NCI-H524 treated with DMSO at 0.1 percent for 48 hours (cell line): ENCODE results near the gene CERKL.
A peak's percentile ranks its signal among the peaks of the same experiment; 100 is the strongest.

Experiments used
- DNase-seq: peaks from one replicate; lab custom pipeline; 2025; lab: John Stamatoyannopoulos, UW

CERKL gene

DNA sequence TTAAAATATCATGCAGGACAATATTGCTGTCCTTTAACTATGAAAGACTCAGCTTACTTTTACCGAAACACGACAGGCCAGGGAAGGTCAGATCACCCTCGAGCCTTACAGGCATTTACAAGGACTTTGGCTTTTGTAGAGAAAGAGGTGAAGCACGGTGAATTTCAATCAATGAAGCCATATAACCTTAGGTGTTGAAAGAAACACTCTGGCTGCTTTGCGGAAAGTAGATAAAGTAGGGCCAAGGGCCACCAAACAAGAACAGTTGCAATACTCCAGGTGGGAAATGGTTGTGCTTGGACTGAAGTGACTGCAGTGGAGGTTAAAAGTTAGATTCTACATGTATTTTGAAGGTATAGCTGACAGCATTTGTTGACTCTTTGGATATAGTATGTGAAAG is 80.5 kb downstream of the CERKL start:
- DNase-seq = no peak

- DNase-seq = no peak
Observed at GRCh38 chr2:181575650-181576025, 81.3 kb downstream of the CERKL start.

DNA sequence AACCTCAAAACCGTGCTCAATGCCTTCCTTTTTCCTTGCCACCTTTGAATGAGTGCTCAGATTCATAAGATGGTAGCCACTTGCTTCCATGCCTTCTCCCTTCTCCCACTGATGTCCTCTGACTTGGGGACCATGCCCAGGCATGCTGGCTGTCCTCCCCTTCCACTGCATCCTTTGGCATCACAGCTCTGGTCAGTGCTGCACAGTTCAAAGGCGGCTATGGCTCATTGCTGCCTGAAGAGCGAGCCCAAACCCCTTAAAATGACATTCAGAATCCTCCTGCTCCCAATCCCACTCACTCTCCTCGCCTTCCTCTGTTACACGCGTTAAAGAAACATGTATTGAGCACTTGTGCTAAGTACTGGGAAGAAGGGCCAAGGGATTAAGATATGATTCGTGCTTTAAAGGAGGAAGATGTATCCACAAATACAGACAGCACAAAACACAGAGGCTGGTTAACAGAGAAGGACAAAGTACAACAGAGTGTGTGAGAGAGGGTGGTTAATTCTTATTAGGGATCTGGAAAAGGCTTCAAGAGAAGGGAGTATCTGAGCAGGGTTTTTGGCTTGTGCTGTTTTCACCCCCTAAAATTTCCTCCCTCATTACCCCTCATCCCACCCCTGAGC is 81.8 kb downstream of the CERKL start:
- peak; percentile 85 for DNase-seq

DNA sequence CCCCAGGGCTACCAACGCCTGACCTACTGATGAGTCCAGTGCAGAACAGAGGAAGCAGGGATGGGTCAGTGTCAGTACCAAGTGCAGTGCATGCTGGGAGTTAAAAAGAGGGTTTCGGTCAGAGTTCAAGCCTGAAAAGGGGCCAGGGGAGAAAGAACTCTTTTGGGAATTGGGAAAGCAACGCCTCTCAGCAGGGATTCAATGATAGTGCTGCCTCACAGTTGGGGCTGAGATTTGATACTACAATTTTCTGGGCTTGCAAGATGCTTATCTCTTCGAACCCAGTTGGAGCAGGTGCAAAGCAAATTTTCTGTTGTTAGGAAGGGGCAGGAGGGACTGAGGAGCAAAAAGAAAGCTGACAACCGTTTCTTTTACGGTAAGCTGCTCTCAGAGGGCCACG is 82.6 kb downstream of the CERKL start:
- DNase-seq = peak; percentile 78

DNA sequence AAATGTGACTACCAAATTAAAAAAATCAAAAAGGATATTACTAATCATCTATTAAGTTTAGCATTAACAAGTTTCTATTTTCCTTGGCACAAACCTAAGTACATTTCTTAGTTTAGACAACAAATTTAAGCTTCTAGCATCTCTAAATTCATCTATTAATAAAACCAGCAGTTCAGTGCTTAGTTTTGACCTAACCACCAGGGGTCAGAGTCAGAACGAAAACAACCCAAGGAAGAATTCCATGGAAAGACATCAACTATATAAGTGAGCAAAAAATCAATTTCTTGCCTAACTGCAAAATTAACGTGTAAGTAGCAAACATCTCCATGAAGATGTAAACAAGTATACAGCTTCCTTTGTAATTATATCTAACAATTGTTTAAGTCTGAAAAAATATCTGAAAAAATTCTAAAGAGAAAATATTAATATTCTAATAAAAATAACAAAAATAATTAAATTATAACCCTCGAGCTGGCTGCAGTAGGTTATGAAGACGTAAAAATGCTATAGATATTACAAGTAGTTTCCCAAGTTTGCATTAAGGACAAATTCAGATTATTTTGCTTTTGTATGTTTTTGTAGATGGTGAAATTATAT is 83.7 kb downstream of the CERKL start:
- DNase-seq = peak; percentile 54

GRCh38 chr2:181570833-181571661 is 85.9 kb downstream of the CERKL start:
- no peak for DNase-seq

DNA sequence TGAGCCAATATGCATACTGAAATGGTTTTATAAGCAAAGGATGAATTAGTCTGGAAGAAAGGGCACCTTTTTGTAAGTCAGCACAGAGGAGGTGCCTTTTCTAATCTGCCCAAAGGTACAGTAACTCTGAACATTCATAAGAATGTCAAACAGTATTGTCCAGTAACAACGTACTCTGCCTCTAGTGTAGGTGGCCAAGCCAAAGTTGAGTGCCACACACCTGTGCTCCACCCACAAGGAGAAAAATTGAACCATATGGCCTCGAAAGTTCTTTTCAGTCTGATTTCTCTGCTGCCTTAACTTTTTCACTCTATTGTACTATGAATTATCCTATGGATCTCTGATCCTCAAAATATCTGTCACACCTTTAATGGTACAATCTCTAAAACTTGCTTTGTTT is 86.8 kb downstream of the CERKL start:
- no peak for DNase-seq

- DNase-seq = no peak
Observed at GRCh38 chr2:181566334-181567032, 90.4 kb downstream of the CERKL start.

DNA sequence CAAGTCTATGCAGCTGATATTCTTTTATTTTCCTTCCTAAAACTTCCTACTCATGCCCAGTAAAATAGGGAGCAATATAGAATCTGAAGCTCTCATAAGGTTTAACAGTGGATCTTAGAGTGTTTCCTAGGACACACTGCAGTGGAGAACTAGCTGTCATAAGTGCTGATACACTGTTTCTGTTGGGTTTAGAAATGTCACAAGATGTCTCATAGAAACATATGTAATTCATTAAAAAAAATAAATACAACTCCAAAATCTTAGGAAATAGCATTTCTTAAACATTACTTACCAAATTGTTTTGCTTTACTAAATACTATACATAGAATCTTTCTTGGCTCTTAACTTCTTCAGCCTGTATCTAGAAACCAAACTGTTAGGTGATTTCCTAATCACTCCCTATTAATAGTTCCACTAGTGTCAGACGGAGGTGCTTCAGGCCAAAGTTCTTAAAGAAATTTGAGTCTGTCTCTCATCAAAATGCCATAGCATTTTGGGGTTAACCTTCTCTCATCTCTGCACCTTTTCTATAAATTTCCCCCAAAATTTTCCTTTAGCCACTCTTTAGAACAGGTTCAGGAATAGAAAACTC is 93.7 kb downstream of the CERKL start:
- DNase-seq = no peak

DNA sequence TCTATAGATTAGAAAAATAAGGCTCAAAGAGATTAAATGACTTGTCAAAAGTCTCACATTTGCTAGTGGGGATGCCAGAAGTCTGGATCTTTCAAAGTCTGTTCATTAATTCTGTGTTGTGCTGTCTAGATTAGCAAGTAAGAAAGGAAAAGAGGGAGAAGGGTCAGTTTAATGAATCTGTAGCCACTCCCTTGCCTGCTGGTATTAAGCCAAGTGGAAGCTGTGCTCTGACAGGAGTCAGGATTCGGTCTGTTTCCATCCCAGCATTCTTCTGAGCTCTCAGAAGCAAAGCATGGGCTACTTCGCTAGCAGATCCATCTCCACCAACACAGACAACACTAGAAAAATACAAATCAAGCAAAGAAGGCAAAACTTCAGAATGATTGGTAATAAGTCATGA is 98.5 kb downstream of the CERKL start:
- DNase-seq = no peak

GRCh38 chr2:181554061-181554830 is 102.7 kb downstream of the CERKL start:
- peak; percentile 14 for DNase-seq

DNA sequence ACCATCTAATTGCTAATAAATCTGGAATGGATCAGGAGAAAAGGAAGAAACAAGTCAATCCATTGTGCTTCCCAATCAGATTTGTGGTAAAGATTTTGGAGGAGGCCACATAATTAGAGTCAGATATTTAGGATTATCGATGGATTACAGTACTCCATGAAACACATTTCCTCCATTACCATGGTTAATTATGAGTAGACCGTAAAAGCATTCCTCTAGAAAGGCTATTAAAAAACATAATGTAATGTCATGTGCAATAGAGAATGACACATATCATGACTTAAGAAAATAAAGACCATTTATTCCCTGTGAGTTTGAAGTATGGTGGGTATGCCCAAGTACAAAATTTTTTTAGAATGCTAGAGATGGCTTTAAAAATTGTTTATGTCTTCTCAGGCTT is 103.7 kb downstream of the CERKL start:
- no peak for DNase-seq

- no peak for DNase-seq
Observed at GRCh38 chr2:181552808-181553207, 104.1 kb downstream of the CERKL start.

DNA sequence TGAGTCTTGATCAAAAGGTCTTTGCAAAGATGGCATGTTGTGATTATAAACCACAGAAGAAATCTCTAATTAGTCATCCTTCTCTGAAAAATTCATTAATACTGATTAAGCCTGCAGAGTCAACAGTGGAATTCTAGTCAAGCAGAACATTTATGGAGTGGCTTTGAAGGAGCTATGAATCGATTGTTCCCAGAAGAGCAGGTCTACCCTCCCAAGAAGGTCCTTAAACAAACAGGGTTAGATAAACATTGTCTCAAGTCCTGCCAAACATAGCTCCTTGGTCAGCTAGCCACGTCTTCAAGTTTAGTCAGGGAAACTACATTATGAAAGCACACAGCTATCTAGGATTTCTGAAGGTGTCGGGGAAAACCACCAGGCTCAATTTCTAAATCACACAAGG is 110.8 kb downstream of the CERKL start:
- no peak for DNase-seq

DNA sequence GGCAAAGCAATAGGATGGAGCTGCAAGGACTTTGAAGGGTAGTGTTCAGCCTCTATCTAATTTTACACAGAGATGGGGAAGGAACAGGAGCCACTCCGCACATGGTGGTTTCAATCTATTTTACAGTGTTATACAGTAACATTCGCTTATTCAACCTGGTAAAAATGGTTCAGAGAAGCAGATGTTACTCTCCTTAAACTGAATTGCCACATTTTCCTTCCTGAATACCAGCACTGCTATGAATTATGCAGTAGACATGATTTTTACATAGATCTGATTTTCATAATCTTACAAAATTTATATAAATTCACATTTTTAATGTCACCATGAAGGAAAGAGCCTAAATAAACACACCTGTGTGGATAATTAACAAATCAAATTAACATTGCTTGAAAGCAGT is 114.7 kb downstream of the CERKL start:
- DNase-seq = no peak

GRCh38 chr2:181540421-181540820 is 116.5 kb downstream of the CERKL start:
- DNase-seq = no peak

DNA sequence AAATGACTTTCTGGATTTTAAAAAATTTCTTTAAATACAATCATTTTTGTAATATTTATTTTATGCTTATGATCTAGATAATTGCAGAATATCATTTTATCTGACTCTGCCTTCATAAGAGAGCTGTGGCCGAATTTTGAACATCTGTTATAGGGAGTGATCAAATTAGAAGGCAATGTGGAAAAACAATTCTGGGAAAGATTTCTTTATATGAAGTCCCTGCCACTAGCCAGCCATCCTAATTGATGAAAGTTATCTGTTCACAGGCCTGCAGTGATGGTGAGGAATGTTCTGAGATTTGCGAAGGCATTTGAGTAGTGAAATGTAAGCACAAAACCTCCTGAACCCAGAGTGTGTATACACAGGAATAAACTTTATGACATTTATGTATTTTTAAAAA is 120.2 kb downstream of the CERKL start:
- DNase-seq = no peak

GRCh38 chr2:181528441-181528840 is 128.5 kb downstream of the CERKL start:
- no peak for DNase-seq

DNA sequence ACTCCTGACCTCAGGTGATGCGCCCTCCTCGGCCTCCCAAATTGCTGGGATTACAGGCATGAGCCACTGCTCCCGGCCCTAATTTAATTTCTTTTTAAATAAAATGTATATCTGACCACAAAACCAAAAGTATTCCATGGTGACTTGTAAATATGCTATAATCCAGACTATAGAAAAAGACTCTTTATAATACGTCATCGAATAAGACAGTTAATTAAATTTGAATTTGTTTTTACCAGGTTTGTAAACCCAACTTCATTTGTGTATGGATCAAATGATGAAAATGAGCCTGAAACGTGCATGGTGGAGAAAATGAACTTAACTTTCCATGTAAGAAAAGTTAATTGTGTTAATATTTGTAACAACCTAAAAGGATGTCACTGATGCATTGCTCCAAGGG is 129.8 kb downstream of the CERKL start:
- DNase-seq = no peak

DNA sequence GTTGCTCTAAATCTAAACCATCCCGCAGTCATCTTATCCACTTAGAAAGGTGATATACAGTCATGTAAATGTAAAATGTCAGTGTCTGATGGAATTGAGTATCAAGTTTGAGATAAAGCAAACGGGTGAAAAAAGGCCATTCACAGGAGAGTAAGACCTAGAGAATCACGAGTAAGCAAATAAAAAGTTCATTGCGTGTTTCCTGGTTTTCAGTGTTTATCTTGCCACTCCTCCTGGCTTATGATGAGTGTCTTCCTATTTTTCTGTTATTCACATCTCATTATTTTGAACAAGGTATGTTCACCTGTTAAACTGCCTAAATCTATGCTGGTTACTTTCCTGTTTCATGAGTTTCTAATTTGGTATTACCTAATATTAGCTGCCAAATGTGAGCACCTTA is 130.9 kb downstream of the CERKL start:
- no peak for DNase-seq

DNA sequence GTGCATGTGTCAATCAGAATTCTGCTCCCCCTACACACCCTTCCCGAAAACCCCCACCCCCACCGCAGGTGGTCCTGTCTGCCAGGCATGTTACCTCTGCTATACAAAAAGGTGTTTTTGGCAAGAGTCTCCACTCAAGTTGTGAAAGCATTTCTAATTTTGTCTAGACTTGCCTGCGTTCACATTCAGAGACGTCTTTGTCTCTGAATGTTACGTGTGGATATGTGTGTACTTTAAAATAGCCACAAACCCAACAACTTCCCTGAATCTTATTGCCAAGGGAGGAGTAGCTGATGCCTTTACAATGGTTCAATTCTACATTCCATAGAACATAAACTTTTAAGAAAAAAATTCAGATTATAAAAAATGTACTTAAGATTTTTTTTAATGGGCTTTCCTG is 133.1 kb downstream of the CERKL start:
- DNase-seq = no peak

DNA sequence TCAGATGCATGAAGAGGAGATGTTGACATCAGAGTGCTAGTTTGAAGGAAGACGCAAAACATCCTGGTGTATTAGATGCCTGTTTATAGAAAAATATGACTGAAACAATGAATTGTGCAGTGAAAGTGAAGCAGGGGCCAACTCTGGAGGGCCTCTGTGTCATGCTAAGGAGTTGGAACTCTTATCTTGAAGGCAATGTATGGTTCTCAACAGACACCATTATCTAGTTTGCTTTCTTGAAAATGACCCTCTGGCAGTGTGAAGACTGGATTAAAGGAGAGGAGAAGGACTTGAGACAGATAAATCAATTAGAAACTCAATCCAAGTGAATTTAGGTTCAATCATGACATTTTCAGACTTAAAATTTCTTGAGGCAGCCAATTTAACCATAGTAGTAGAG is 136.7 kb downstream of the CERKL start:
- DNase-seq = no peak
